HEK293 (cell line): ENCODE measurements around the gene CAPN5.

Experiments
- CTCF ChIA-PET: fragments of 350-600 bp; formaldehyde crosslinking; extraction: SDS; loops from one replicate; lab custom pipeline; 2021; ENCODE audit warnings: antibody characterized with exemption; lab: Yijun Ruan, JAX
- POLR2A ChIA-PET: fragments of 300-600 bp; formaldehyde crosslinking; extraction: SDS; loops from one replicate; lab custom pipeline; 2020; ENCODE audit warnings: antibody characterized with exemption, inconsistent platforms; lab: Yijun Ruan, JAX
- H3K27ac ChIP-seq: fragments of 200-500 bp; sonication (Bioruptor generic); 2 replicates; pipeline ENCODE4 v1.5.1; 2014; ENCODE audit warnings: low read depth, low read length, control low read depth, inconsistent platforms; ENCODE audit errors: extremely low read depth
- H3K36me3 ChIP-seq, 2 experiments: fragments of 200-500 bp in 1 of 2; sonication (Bioruptor generic) in 1 of 2; 1 replicate in 1 of 2; 2 replicates in 1 of 2; pipeline ENCODE4 v1.5.1; 2014 to 2017; ENCODE audit warnings: inconsistent platforms in 2 of 2, low read length in 2 of 2; ENCODE audit not compliant: control insufficient read depth in 2 of 2, insufficient read depth in 1 of 2
- H3K4me1 ChIP-seq: fragments of 200-500 bp; sonication (Bioruptor generic); 2 replicates; pipeline ENCODE4 v1.5.1; 2014; ENCODE audit warnings: mild to moderate bottlenecking, low read length, inconsistent platforms; ENCODE audit not compliant: control insufficient read depth, insufficient read depth
- H3K4me3 ChIP-seq: 2 replicates; pipeline ENCODE4 v1.5.1; 2011; ENCODE audit warnings: low read depth, mild to moderate bottlenecking, control low read depth, low read length, moderate library complexity
- H3K9me3 ChIP-seq: fragments of 200-500 bp; sonication (Bioruptor generic); 2 replicates; pipeline ENCODE4 v1.5.1; 2014; ENCODE audit warnings: low read depth, low read length, inconsistent platforms; ENCODE audit not compliant: control insufficient read depth, insufficient read depth
- GLIS2 ChIP-seq: fragments of 450-650 bp; formaldehyde crosslinking; IDR thresholded peaks from 2 replicates; pipeline ENCODE4 v1.5.1; 2016; ENCODE audit warnings: missing biosample characterization, missing genetic modification characterization
- MYNN ChIP-seq: fragments of 450-650 bp; formaldehyde crosslinking; IDR thresholded peaks from 2 replicates; pipeline ENCODE4 v1.5.1; 2016; ENCODE audit warnings: missing biosample characterization, missing genetic modification characterization, borderline replicate concordance
- PBX3 ChIP-seq: sonication (generic); formaldehyde crosslinking; IDR thresholded peaks from 2 replicates; pipeline ENCODE4 v1.8.1; 2022; ENCODE audit warnings: mild to moderate bottlenecking, moderate library complexity, missing genetic modification reagents
- PRDM1 ChIP-seq: fragments of 450-650 bp; formaldehyde crosslinking; IDR thresholded peaks from 2 replicates; pipeline ENCODE4; 2016; ENCODE audit warnings: missing biosample characterization, missing genetic modification characterization
- YY1 ChIP-seq: fragments of 450-650 bp; formaldehyde crosslinking; IDR thresholded peaks from 2 replicates; pipeline ENCODE4 v1.5.1; 2018; ENCODE audit warnings: missing biosample characterization, missing genetic modification characterization
- ZBTB44 ChIP-seq: fragments of 450-650 bp; IDR thresholded peaks from 2 replicates; pipeline ENCODE4 v1.5.1; 2018; ENCODE audit warnings: missing biosample characterization, mild to moderate bottlenecking, missing genetic modification characterization
- ZFP37 ChIP-seq: fragments of 450-650 bp; formaldehyde crosslinking; IDR thresholded peaks from 2 replicates; pipeline ENCODE4 v1.5.1; 2016; ENCODE audit warnings: missing biosample characterization, missing genetic modification characterization
- ZIC2 ChIP-seq: fragments of 450-650 bp; formaldehyde crosslinking; IDR thresholded peaks from 2 replicates; pipeline ENCODE4 v1.5.1; 2016; ENCODE audit warnings: missing biosample characterization, missing genetic modification characterization
- ZNF121 ChIP-seq: fragments of 450-650 bp; formaldehyde crosslinking; IDR thresholded peaks from 2 replicates; pipeline ENCODE4 v1.5.1; 2016; ENCODE audit warnings: missing biosample characterization, missing genetic modification characterization
- ZNF169 ChIP-seq: fragments of 450-650 bp; formaldehyde crosslinking; IDR thresholded peaks from 2 replicates; pipeline ENCODE4 v1.5.1; 2016; ENCODE audit warnings: missing biosample characterization, missing genetic modification characterization
- ZNF292 ChIP-seq: fragments of 450-650 bp; formaldehyde crosslinking; IDR thresholded peaks from 2 replicates; pipeline ENCODE4 v1.5.1; 2016; ENCODE audit warnings: low read depth, missing biosample characterization, missing genetic modification characterization, borderline replicate concordance
- ZNF335 ChIP-seq: fragments of 450-650 bp; formaldehyde crosslinking; conservative IDR thresholded peaks from 2 replicates; pipeline ENCODE4 v1.5.1; 2016; ENCODE audit warnings: missing biosample characterization, missing genetic modification characterization
- ZNF394 ChIP-seq: fragments of 450-650 bp; formaldehyde crosslinking; IDR thresholded peaks from 2 replicates; pipeline ENCODE4 v1.5.1; 2016; ENCODE audit warnings: missing biosample characterization, missing genetic modification characterization, mild to moderate bottlenecking, moderate library complexity, borderline replicate concordance
- ZNF398 ChIP-seq: fragments of 450-650 bp; formaldehyde crosslinking; IDR thresholded peaks from 2 replicates; pipeline ENCODE4 v1.5.1; 2017; ENCODE audit warnings: missing biosample characterization, missing genetic modification characterization
- ZNF416 ChIP-seq: fragments of 450-650 bp; formaldehyde crosslinking; IDR thresholded peaks from 2 replicates; pipeline ENCODE4 v1.5.1; 2016; ENCODE audit warnings: missing biosample characterization, missing genetic modification characterization
- ZNF529 ChIP-seq: fragments of 450-650 bp; formaldehyde crosslinking; IDR thresholded peaks from 2 replicates; pipeline ENCODE4 v1.5.1; 2017; ENCODE audit warnings: missing genetic modification characterization, missing biosample characterization; ENCODE audit not compliant: insufficient replicate concordance
- ZNF544 ChIP-seq: fragments of 450-650 bp; formaldehyde crosslinking; IDR thresholded peaks from 2 replicates; pipeline ENCODE4 v1.5.0; 2017; ENCODE audit warnings: missing biosample characterization, missing genetic modification characterization
- ZNF549 ChIP-seq: fragments of 450-650 bp; IDR thresholded peaks from 2 replicates; pipeline ENCODE4 v1.5.1; 2018; ENCODE audit warnings: missing biosample characterization, missing genetic modification characterization, mild to moderate bottlenecking, inconsistent platforms, moderate library complexity
- ZNF571 ChIP-seq: fragments of 450-650 bp; formaldehyde crosslinking; IDR thresholded peaks from 2 replicates; pipeline ENCODE4 v1.5.0; 2017; ENCODE audit warnings: missing biosample characterization, missing genetic modification characterization
- ZNF596 ChIP-seq: fragments of 450-650 bp; IDR thresholded peaks from 2 replicates; pipeline ENCODE4 v1.5.0; 2018; ENCODE audit warnings: missing biosample characterization, mild to moderate bottlenecking, missing genetic modification characterization, moderate library complexity
- ZNF629 ChIP-seq: fragments of 450-650 bp; formaldehyde crosslinking; IDR thresholded peaks from 2 replicates; pipeline ENCODE4 v1.5.1; 2017; ENCODE audit warnings: missing biosample characterization, missing genetic modification characterization
- ZNF654 ChIP-seq: fragments of 450-650 bp; formaldehyde crosslinking; IDR thresholded peaks from 2 replicates; pipeline ENCODE4 v1.5.1; 2016; ENCODE audit warnings: low read depth, missing biosample characterization, missing genetic modification characterization
- ZNF785 ChIP-seq: fragments of 450-650 bp; formaldehyde crosslinking; IDR thresholded peaks from 2 replicates; pipeline ENCODE4 v1.5.1; 2016; ENCODE audit warnings: missing biosample characterization, missing genetic modification characterization
- ZNF837 ChIP-seq: fragments of 450-650 bp; formaldehyde crosslinking; IDR thresholded peaks from 2 replicates; pipeline ENCODE4 v1.5.1; 2016; ENCODE audit warnings: missing biosample characterization, missing genetic modification characterization
- TF ChIP-seq, protein P1 (sequence below): fragments of 450-650 bp; formaldehyde crosslinking; IDR thresholded peaks from 2 replicates; pipeline ENCODE4 v1.5.1; 2016; ENCODE audit warnings: missing biosample characterization, missing genetic modification characterization
- TF ChIP-seq, protein P2 (sequence below): fragments of 450-650 bp; formaldehyde crosslinking; IDR thresholded peaks from 2 replicates; pipeline ENCODE4 v1.5.1; 2016; ENCODE audit warnings: missing biosample characterization, missing genetic modification characterization

CAPN5 gene

GRCh38 chr11:77112641-77113381 lies 46.0 kb downstream of the CAPN5 start:
- ChIA-PET POLR2A (interaction anchor here (0.7 kb wide), 1 partner anchor 248 kb away, joined by 4 read pairs; no protein-coding TSS in a partner anchor), CTCF (interaction anchor here (0.6 to 2.9 kb wide), 8 partner anchors 9 to 452 kb away, joined by 3 to 15 read pairs (median 4); partner anchors contain the start of gene MYO7A)
- Histone ChIP-seq H3K9me3 (no peaks in the 10 kb centered on the region), H3K27ac (no peak overlapping the region), H3K4me1 (no peaks in the 10 kb centered on the region), H3K36me3 (no peaks in the 10 kb centered on the region), H3K4me3 (no peak overlapping the region)
- TF ChIP-seq ZBTB44 (tag by site-specific recombination) (no peak), ZNF629 (no peak), ZNF169 (tag by site-specific recombination) (no peak), ZNF416 (no peak), ZNF398 (tag by site-specific recombination) (no peak), ZNF571 (no peak), ZNF544 (tag by site-specific recombination) (no peak), ZNF837 (no peak), ZNF335 (tag by site-specific recombination) (no peak), ZNF549 (tag by site-specific recombination) (no peak), MYNN (no peak), ZNF596 (tag by site-specific recombination) (no peak), ZNF394 (no peak), ZNF529 (tag by site-specific recombination) (no peak)

DNA sequence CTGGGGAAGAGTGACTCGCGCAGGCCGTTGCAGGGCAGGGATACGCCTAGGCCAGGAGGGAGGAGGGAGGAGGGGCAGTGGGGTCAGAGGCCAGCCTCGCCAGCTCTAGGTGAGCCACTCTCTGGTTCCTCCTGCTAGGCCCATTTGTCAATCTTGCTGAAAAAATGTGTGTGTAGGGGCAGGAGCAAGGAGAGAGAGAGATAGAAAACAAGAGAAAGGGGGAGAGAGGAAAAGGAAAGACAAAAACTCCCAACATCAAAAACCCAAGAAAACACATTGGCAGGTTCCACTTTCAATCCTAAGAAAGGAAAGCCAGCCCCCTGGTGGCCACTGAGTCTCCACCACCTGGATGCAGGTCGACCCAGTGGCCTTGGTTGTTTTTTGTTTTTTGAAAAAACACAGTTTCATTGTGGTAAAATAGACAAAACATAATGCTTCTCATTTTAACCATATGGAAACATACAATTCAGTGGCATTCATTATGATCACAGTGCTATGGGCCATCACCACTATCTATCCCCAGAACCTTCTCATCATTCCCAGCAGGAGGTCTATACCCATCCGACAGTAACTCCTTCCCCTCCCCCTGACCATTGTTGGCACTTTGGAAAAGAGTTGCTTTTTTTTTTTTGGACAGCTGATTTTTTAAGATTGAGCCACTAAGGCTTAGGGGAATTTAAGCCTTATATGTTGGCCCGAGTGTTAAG lies 46.8 kb downstream of the CAPN5 start:
- H3K27ac ChIP-seq: no peak overlapping the region
- ChIA-PET POLR2A (no interaction called here), CTCF (interaction anchor here (0.6 to 2.9 kb wide), 9 partner anchors 8 to 451 kb away, joined by 3 to 15 read pairs (median 4); partner anchors contain the start of gene MYO7A)
- H3K9me3 ChIP-seq: no peaks in the 10 kb centered on the region
- H3K36me3 ChIP-seq: no peaks in the 10 kb centered on the region
- no peak overlapping the region for H3K4me3 ChIP-seq
- H3K4me1 ChIP-seq: no peaks in the 10 kb centered on the region
- no peak for TF ChIP-seq ZNF121 (tag by site-specific recombination)
- TF ChIP-seq, protein P1, sequence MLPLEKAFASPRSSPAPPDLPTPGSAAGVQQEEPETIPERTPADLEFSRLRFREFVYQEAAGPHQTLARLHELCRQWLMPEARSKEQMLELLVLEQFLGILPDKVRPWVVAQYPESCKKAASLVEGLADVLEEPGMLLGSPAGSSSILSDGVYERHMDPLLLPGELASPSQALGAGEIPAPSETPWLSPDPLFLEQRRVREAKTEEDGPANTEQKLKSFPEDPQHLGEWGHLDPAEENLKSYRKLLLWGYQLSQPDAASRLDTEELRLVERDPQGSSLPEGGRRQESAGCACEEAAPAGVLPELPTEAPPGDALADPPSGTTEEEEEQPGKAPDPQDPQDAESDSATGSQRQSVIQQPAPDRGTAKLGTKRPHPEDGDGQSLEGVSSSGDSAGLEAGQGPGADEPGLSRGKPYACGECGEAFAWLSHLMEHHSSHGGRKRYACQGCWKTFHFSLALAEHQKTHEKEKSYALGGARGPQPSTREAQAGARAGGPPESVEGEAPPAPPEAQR (tag by site-specific recombination): no peak
- TF ChIP-seq ZIC2 (tag by site-specific recombination): no peak
- TF ChIP-seq GLIS2: no peak
- TF ChIP-seq YY1: no peak
- peak; percentile 12; the same call in 1 of the 2 replicates for TF ChIP-seq ZNF654 (tag by site-specific recombination)
- TF ChIP-seq PRDM1 (tag by site-specific recombination): peak; percentile 73
- TF ChIP-seq ZFP37 (tag by site-specific recombination): no peak
- no peak for TF ChIP-seq ZNF292 (tag by site-specific recombination)
- TF ChIP-seq, protein P2, sequence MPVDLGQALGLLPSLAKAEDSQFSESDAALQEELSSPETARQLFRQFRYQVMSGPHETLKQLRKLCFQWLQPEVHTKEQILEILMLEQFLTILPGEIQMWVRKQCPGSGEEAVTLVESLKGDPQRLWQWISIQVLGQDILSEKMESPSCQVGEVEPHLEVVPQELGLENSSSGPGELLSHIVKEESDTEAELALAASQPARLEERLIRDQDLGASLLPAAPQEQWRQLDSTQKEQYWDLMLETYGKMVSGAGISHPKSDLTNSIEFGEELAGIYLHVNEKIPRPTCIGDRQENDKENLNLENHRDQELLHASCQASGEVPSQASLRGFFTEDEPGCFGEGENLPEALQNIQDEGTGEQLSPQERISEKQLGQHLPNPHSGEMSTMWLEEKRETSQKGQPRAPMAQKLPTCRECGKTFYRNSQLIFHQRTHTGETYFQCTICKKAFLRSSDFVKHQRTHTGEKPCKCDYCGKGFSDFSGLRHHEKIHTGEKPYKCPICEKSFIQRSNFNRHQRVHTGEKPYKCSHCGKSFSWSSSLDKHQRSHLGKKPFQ (tag by site-specific recombination): no peak
- TF ChIP-seq PBX3 (CRISPR knock-in tag): no peak
- no peak for TF ChIP-seq ZNF785
